ENCODE data around the gene DTNB.

DNA sequence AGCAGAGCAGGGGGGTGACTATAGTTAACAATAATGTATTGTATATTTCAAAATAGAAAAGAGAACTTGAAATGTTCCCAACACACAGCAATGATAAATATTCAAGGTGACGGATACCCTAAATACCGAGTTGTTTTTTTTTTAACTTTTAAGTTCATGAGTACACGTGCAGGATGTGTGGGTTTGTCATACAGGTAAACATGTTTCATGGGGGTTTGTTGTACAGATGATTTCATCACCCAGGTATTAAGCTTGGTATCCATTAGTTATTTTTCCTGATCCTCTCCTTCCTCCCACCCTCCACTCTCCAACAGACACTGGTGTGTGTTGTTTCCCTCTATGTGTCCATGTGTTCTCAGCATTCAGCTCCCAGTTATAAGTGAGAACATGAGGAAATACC is 167.2 kb downstream of the DTNB start:
- TF ChIP-seq, protein P1, sequence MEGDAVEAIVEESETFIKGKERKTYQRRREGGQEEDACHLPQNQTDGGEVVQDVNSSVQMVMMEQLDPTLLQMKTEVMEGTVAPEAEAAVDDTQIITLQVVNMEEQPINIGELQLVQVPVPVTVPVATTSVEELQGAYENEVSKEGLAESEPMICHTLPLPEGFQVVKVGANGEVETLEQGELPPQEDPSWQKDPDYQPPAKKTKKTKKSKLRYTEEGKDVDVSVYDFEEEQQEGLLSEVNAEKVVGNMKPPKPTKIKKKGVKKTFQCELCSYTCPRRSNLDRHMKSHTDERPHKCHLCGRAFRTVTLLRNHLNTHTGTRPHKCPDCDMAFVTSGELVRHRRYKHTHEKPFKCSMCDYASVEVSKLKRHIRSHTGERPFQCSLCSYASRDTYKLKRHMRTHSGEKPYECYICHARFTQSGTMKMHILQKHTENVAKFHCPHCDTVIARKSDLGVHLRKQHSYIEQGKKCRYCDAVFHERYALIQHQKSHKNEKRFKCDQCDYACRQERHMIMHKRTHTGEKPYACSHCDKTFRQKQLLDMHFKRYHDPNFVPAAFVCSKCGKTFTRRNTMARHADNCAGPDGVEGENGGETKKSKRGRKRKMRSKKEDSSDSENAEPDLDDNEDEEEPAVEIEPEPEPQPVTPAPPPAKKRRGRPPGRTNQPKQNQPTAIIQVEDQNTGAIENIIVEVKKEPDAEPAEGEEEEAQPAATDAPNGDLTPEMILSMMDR (IDR thresholded peaks at IDR 0.05): no peak
- no peak for TF ChIP-seq POLR2A (IDR thresholded peaks at IDR 0.05)
